ENCODE data around the gene MPZ.
"Not testable (repeated sequence)": the region's sequence is repeated elsewhere in the genome, so short reads cannot be mapped to it uniquely, and the experiment has no call there.

The MPZ gene

GRCh38 chr1:161299347-161299746 lies 10.4 kb downstream of the MPZ start:
- DNase-seq = no peak

DNA sequence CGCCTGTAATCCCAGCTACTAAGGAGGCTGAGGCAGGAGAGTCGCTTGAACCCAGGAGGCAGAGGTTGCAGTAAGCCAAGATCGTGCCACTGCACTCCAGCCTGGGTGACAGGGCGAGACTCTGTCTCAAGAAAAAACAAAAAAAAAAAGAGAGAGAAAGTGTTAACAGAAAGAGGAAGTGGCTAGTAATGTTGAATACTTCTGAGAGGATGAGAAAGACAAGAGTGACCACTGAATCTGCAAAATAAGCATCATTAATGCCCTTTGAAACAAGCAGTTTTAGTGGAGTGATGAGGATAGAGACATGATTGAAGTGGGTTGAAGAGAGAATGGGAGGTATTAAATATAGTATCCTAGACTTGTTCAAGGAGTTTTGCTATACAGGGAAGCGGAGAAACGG lies 11.7 kb downstream of the MPZ start:
- no peak for DNase-seq

DNA sequence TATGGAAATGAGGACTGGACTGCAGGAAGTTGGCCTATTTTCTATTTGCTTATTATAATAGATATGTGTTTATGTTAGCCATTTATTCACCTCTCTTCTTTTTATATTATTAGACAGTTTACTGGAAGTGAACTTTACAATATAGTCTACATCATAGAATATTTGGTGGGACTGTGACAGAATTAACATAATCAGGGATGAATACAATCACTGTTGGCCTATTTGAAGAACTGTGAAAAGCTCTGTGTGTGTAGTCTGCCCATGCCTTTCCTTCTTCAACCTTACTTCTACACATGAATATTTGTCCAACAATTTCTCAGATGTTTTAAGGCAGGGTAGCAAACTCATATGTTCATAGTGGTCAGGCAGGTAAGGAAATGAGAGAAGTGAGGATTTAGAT lies 12.4 kb downstream of the MPZ start:
- no peak for DNase-seq

GRCh38 chr1:161290779-161291178 lies 19.0 kb downstream of the MPZ start:
- no peak for DNase-seq

- DNase-seq = no peak
These were observed 22.2 kb downstream of the MPZ start for GRCh38 chr1:161287482-161288054.

GRCh38 chr1:161285521-161285920 lies 24.2 kb downstream of the MPZ start:
- no peak for DNase-seq

GRCh38 chr1:161285113-161285512 lies 24.7 kb downstream of the MPZ start:
- DNase-seq = no peak

DNA sequence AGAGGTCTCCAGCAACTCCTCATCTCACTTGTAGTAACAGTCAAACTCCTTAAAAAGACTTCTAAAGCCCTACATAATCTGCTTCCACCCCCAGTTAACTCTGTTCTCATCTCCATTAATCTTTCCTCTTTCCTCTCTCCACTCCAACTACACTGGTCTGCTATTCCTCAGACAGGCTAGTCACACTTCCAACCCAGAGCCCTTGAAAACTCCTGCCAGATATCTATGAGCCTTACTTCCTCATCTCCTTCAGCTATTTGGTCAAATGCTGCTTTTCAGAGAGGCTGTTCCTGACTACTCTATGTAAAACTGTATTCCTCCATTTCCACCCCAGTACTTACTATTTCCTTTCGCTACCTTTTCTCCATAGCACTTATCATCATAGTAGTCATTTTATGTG lies 26.8 kb downstream of the MPZ start:
- DNase-seq = no peak

GRCh38 chr1:161274874-161275273 lies 34.9 kb downstream of the MPZ start:
- DNase-seq = no peak

- DNase-seq = no peak
These were observed 36.4 kb downstream of the MPZ start for GRCh38 chr1:161273402-161273801.

DNA sequence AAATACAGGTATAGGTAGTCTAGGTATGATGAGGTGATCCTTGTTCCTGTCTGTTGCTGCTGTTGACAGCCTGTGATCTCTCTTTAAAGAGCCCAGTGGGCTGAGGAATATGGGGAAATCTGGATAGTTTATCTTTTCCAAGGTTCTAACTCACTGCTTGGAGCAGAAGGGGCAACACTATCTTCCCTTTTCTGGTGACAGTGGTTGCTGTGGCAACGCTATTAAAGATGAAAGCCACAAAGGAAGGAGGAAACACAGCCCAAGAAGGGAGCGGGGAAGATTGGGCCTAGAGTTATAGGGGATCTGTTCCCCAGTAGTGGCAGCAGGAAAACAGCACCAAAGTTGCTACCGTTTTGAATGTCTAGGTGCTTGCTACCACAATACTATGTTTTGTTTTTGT lies 42.4 kb downstream of the MPZ start:
- DNase-seq = no peak

- no peak for DNase-seq
These were observed 42.9 kb downstream of the MPZ start for GRCh38 chr1:161266836-161267235.

DNA sequence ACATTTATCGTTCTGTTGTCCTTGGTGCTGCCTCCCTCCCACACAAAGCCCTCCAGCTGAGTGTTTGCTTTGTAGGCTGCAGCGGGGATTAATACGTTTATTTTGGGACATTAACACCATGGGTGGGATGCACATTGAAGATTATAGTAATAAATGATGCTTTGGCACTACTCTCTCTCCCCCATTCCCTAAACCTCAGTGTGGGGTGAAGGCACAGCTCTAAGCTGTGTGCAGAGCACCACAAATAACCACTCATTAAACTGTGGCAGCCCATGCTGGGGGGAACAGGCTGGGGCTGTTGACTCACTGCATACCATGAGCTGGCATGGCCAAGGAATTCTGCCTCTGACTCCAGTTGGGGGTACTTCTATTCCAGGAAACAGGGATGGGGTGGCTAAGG lies 43.6 kb downstream of the MPZ start:
- DNase-seq = no peak

DNA sequence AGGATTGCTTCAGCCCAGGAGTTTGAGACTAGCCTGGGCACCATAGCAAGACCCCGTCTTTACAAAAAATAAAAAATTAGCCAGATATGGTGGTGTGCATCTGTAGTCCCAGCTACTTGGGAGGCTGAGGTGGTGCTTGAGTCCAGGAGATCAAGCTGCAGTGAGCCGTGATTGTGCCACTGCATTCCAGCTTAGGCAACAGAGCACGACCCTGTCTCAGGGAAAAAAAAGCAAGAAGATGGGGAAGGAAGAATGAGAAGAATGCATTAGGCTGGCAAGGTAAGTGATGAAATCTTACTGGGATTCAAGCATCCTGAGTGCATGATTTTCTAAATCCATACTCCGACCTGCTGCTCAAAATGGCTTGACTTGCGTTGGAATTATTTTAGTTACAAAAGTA lies 44.5 kb downstream of the MPZ start:
- DNase-seq = no peak

DNA sequence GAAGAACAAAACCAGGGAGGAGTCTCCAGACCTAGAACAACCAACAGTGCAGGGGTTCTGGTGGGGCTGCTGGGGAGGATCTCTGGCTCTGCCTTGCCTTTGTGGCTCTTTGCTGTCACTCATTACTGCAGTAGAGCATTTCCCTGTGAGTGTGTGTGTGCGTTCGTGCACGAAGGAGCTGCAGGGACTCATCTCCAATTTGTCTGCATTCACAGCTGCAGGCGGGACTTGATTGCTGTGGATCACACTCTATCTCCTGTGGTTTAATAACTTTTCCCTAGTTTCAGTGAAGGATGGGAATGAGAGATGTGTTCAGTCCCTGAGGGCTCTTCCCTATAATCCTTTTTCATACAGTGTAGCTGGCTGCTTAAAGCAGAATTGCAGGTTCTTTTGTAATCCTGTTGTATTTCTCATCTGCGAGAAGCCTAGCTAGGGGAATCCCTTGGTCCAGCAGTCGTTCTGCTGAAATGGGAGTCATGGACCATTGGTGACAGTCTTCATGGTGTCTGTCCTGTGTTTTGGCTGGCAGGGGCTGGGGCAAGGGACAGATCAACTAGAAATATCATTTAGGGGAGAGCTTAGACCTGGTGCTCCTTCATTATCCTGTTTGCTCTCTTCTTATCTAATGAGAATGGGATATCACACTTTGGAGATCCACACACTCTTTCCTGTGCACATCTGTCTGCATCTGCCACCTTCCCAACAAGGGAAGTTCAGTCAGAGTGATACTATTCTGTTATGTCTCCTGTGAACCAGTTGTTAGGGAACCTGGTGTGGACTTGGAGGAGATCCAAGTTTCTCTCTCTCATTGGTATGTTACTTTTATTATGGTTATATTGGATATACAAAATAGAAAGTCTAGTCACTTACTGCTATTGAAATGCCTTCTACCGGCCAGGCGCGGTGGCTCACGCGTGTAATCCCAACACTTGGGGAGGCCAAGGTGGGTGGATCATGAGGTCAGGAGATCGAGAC lies 48.2 kb downstream of the MPZ start:
- no peak for DNase-seq

- DNase-seq = no peak
These were observed 49.1 kb downstream of the MPZ start for GRCh38 chr1:161260376-161261260.

DNA sequence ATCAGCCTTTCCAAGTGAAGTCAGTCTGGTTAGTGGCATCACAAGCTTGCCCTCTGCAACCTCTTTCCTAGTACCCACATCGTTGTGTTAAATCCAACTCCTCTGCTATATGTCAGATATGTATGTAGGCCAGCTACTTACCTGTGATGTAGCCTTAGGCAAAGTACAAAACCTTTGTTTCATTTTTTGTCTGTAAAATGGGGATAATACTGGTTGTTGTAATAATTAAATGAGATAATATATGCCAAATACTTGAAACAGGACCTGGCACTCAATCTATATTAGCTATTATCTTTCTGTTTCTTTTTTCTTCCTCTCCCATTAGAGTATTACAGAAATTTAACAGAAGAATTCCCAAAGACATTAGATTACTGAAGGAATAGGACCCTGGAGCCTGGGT lies 50.0 kb downstream of the MPZ start:
- DNase-seq = no peak

DNA sequence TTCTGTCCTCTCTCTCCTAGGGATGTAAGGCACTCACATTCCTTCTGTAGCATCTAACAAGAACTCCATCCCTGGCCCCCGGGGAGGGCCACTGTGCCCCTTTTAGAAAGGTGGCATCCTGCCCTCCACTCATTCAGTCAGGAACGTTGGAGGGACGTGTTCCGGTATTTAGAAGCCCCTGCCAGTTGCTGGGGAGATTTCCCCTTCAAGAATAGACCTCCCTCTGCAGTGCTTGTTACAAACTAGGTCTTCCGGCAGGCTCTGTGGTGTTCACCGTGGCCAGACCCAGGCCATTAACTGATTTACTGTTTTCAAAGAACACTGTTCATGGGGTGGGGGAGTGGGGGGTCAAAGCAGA lies 50.4 kb downstream of the MPZ start:
- DNase-seq = no peak

DNA sequence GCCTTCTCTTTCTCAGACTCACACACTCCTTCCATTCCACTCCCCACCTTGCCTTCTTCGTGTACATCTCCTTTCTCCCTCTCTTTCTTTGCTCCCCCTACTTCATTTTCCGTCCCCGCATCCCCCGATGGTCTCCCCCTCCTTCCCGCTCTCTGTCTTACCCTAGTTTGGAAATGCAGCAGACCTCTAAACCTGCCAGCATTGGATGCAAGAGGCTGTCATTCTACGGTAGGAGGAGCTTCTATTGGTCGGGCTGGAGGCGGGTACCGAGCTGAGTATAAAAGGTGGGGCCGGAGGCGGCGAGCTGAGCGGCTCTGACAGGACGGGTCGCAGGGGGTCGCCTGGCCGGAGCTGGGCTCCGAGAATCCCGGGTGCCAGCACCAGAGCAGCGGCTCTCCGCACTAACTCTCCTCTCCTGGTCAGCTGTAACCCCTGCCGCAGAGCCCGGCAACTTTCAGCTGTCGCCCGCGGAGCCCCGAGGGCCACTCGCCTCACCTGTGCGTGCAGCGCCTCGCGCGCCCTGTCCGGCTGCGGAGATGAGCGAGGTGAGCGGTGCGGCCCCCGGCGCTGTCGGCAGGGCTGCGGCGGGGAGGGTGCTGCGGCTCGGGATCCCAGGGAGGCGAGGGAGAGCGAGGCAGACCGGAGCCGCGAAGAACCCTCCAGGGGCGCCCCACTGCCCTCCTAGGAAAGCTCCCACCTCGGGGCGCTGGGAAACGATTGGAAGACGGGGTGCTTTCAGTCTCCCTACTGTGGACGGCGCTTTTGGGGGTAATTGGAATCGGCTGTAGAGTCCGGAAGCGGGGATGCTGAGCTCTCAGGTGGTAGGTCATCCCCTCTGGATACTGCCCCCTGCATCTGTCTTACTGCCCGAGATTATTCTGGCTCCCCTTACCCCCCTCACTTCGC lies 51.1 kb downstream of the MPZ start, which contains the start of gene PCP4L1:
Gene PCP4L1, plus strand, starts transcription at position 307 of the 906 bp plus-strand sequence. Its CDS starts 230 bp downstream, at position 537.
- peak; percentile 20 to 39 for DNase-seq

DNA sequence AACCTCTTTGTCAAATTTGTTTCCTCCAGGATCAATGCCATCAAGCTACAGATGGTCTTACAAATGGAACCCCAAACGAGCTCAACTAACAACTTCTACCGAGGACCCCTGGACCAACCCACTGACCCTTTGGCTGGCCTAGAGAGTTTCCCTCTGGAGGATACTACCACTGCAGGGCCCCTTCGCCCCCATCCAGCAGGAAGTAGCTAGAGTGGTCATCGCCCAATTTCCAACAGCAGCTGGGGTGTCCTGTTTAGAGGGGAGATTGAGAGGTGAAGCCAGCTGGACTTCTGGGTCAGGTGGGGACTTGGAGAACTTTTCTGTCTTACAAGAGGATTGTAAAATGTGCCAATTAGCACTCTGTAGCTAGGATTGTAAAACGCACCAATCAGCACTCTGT lies 52.7 kb downstream of the MPZ start:
- not testable (repeated sequence) for DNase-seq

DNA sequence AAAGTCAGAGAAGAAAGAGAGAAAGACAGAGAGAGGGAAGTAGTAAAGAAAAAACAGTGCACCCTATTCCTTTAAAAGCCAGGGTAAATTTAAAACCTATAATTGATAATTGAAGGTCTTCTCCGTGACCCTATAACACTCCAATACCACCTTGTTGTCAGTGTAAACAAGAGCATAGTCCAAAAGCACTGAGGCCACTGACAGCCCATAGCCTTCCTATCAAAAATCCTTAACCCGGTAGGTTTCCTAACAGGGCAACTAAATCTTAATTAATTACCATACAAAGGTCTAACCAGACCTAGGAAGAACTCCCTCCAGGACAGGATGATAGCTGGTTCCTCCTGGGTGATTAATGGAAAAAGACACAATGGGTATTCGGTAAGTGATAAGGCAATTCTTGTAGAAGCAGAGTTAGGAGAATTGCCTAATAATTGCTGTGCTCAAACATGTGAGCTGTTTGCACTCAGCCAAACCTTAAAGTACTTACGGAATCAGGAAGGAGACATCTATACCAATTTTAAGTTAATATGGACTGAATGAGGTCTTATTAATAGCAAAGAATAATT lies 53.7 kb downstream of the MPZ start:
- DNase-seq = not testable (repeated sequence)

DNA sequence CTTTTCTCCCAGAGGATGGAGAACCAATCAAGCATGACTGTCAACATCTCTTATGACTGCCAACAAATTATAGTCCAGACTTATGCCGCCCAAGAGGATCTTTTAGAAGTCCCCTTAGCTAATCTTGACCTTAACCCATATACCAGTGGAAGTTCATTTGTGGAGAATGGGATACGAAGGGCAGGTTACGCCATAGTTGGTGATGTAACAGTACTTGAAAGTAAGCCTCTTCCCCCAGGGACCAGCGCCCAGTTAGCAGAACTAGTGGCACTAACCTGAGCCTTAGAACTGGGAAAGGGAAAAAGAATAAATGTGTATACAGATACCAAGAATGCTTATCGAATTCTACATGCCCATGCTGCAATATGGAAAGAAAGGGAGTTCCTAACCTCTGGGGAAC lies 54.5 kb downstream of the MPZ start:
- not testable (repeated sequence) for DNase-seq

Measured in stimulated activated CD4-positive, alpha-beta T cell treated with anti-CD3 and anti-CD28 coated beads, Interleukin-4, amount 100 ng/mL, for 4 hours (primary cell).